WTC11 (cell line): ENCODE measurements around the gene RHBDL1. TPM values are rescaled to one million over a fixed set of nuclear protein-coding genes. Genes with fewer than 3 reads are reported as not detected.

Experiments
- ATAC-seq: fragments of 200-7000 bp; cut with Tn5 transposase; 2 replicates; pipeline ENCODE4 v1.10.0; 2021; ENCODE audit warnings: mild to moderate bottlenecking, moderate library complexity
- CTCF ChIA-PET: fragments of 300-600 bp; sonication (Branson Sonifier 250); formaldehyde crosslinking; loops from one replicate; lab custom pipeline; 2021; ENCODE audit warnings: antibody characterized with exemption; lab: Charles Lee
- POLR2A ChIA-PET: fragments of 350-600 bp; sonication (Branson Sonifier 250); formaldehyde crosslinking; loops from one replicate; lab custom pipeline; 2021; ENCODE audit warnings: antibody characterized with exemption; lab: Charles Lee
- DNase-seq: peaks from one replicate; pipeline ENCODE4 v3.0.0; 2021; ENCODE audit warnings: low spot score
- H3K27ac Mint-ChIP-seq: 2 replicates; pipeline ENCODE4 v1.8.0; 2021; ENCODE audit warnings: mixed read lengths
- H3K27me3 Mint-ChIP-seq: 2 replicates; pipeline ENCODE4 v1.8.0; 2021; ENCODE audit warnings: low read depth, mild to moderate bottlenecking, moderate library complexity, mixed read lengths
- H3K36me3 Mint-ChIP-seq: 2 replicates; pipeline ENCODE4 v1.8.0; 2021; ENCODE audit warnings: mixed read lengths
- H3K4me1 Mint-ChIP-seq: 2 replicates; pipeline ENCODE4 v1.8.0; 2022; ENCODE audit warnings: mixed read lengths
- H3K4me3 Mint-ChIP-seq: 2 replicates; pipeline ENCODE4 v1.8.0; 2021; ENCODE audit warnings: mild to moderate bottlenecking, moderate library complexity, mixed read lengths
- H3K9me3 Mint-ChIP-seq: 2 replicates; pipeline ENCODE4 v1.8.0; 2021; ENCODE audit warnings: mixed read lengths
- AFF4 ChIP-seq: sonication (generic); formaldehyde crosslinking; IDR thresholded peaks from 2 replicates; pipeline ENCODE4 v1.8.1; 2023; ENCODE audit warnings: mild to moderate bottlenecking, missing genetic modification reagents, borderline replicate concordance
- ATF3 ChIP-seq: sonication (generic); formaldehyde crosslinking; conservative IDR thresholded peaks from 2 replicates; pipeline ENCODE4 v1.8.1; 2022; ENCODE audit warnings: mild to moderate bottlenecking, missing genetic modification reagents
- CBFB ChIP-seq: sonication (generic); formaldehyde crosslinking; IDR thresholded peaks from 2 replicates; pipeline ENCODE4 v1.8.1; 2022; ENCODE audit warnings: mild to moderate bottlenecking, low read depth, missing genetic modification reagents
- CREM ChIP-seq: sonication (generic); formaldehyde crosslinking; IDR thresholded peaks from 2 replicates; pipeline ENCODE4 v1.8.1; 2022; ENCODE audit warnings: mild to moderate bottlenecking, missing genetic modification reagents, moderate library complexity
- EMX1 ChIP-seq: fragments of 250-450 bp; sonication (Bioruptor Pico); IDR thresholded peaks from 2 replicates; pipeline ENCODE4 v1.8.0; 2021; ENCODE audit warnings: mild to moderate bottlenecking
- ETV6 ChIP-seq: sonication (generic); formaldehyde crosslinking; IDR thresholded peaks from 2 replicates; pipeline ENCODE4 v1.8.1; 2022; ENCODE audit warnings: mild to moderate bottlenecking, missing genetic modification reagents
- GTF2I ChIP-seq: fragments of 250-450 bp; sonication (Bioruptor Pico); conservative IDR thresholded peaks from 2 replicates; pipeline ENCODE4 v1.4.0; 2021; ENCODE audit warnings: mild to moderate bottlenecking
- IRF2 ChIP-seq: sonication (generic); formaldehyde crosslinking; IDR thresholded peaks from 2 replicates; pipeline ENCODE4 v1.8.0; 2022; ENCODE audit warnings: low read depth, missing genetic modification reagents, borderline replicate concordance
- NFATC4 ChIP-seq: fragments of 250-450 bp; sonication (Bioruptor Pico); IDR thresholded peaks from 2 replicates; pipeline ENCODE4 v1.9.0; 2021; ENCODE audit warnings: mild to moderate bottlenecking
- NFE2L1 ChIP-seq: sonication (generic); formaldehyde crosslinking; IDR thresholded peaks from 2 replicates; pipeline ENCODE4 v1.8.1; 2023; ENCODE audit warnings: missing genetic modification reagents
- NFYB ChIP-seq: sonication (generic); formaldehyde crosslinking; conservative IDR thresholded peaks from 2 replicates; pipeline ENCODE4 v1.8.0; 2022; ENCODE audit warnings: low read depth, missing genetic modification reagents
- PREB ChIP-seq: sonication (generic); formaldehyde crosslinking; IDR thresholded peaks from 2 replicates; pipeline ENCODE4 v1.8.1; 2022; ENCODE audit warnings: mild to moderate bottlenecking, missing genetic modification reagents, moderate library complexity, borderline replicate concordance
- RELA ChIP-seq: sonication (generic); formaldehyde crosslinking; IDR thresholded peaks from 2 replicates; pipeline ENCODE4 v1.8.1; 2022; ENCODE audit warnings: missing genetic modification reagents, mild to moderate bottlenecking, borderline replicate concordance
- SP1 ChIP-seq: sonication (generic); formaldehyde crosslinking; conservative IDR thresholded peaks from 2 replicates; pipeline ENCODE4 v1.8.1; 2022; ENCODE audit warnings: missing genetic modification reagents
- TEAD4 ChIP-seq: sonication (generic); formaldehyde crosslinking; IDR thresholded peaks from 2 replicates; pipeline ENCODE4 v1.8.0; 2022; ENCODE audit warnings: mild to moderate bottlenecking, missing genetic modification reagents
- USF1 ChIP-seq: sonication (generic); formaldehyde crosslinking; IDR thresholded peaks from 2 replicates; pipeline ENCODE4 v1.8.0; 2022; ENCODE audit warnings: mild to moderate bottlenecking, missing genetic modification reagents
- ZBTB43 ChIP-seq: sonication (generic); formaldehyde crosslinking; IDR thresholded peaks from 2 replicates; pipeline ENCODE4 v1.8.1; 2023; ENCODE audit warnings: mild to moderate bottlenecking, missing genetic modification reagents
- ZNF121 ChIP-seq: sonication (generic); formaldehyde crosslinking; IDR thresholded peaks from 2 replicates; pipeline ENCODE4 v1.8.0; 2023; ENCODE audit warnings: missing genetic modification reagents
- ZNF138 ChIP-seq: sonication (generic); formaldehyde crosslinking; conservative IDR thresholded peaks from 2 replicates; pipeline ENCODE4 v1.8.1; 2022; ENCODE audit warnings: mild to moderate bottlenecking, moderate library complexity, missing genetic modification reagents
- ZNF263 ChIP-seq: sonication (generic); formaldehyde crosslinking; IDR thresholded peaks from 2 replicates; pipeline ENCODE4 v1.8.1; 2022; ENCODE audit warnings: low read depth, mild to moderate bottlenecking, moderate library complexity, missing genetic modification reagents
- ZNF317 ChIP-seq: sonication (generic); formaldehyde crosslinking; IDR thresholded peaks from 2 replicates; pipeline ENCODE4 v1.8.1; 2023; ENCODE audit warnings: low read depth, mild to moderate bottlenecking, moderate library complexity, missing genetic modification reagents, borderline replicate concordance
- ZNF396 ChIP-seq: fragments of 250-450 bp; sonication (Bioruptor Pico); IDR thresholded peaks from 2 replicates; pipeline ENCODE4 v1.8.0; 2021; ENCODE audit warnings: mild to moderate bottlenecking, moderate library complexity, borderline replicate concordance
- ZNF425 ChIP-seq: fragments of 250-450 bp; sonication (Bioruptor Pico); conservative IDR thresholded peaks from 2 replicates; pipeline ENCODE4 v1.9.0; 2021; ENCODE audit warnings: mild to moderate bottlenecking
- ZNF671 ChIP-seq: fragments of 250-450 bp; sonication (Bioruptor Pico); IDR thresholded peaks from 2 replicates; pipeline ENCODE4 v1.8.0; 2021; ENCODE audit warnings: mild to moderate bottlenecking
- total RNA-seq: library from RNA; stranded (reverse); gene quantifications from 3 replicates; pipeline ENCODE4 v1.2.3, GENCODE V29; 2021

RHBDL1 gene
- total RNA-seq, 1 experiment from 2014 or later, result 8.2 TPM

GRCh38 chr16:700684-701584 is 25.5 kb downstream of the RHBDL1 start (continued):
- TF ChIP-seq AFF4 (no peak), IRF2 (0 out of 2 replicates have a peak, but pooled peaks have one; percentile 75), EMX1 (CRISPR knock-in tag) (no peak), ZNF396 (CRISPR knock-in tag) (no peak), PREB (CRISPR knock-in tag) (peak; percentile 25; the same call in 1 of the 2 replicates), ZNF317 (CRISPR knock-in tag) (peak; percentile 65; the same call in 1 of the 2 replicates), CBFB (CRISPR knock-in tag) (0 out of 2 replicates have a peak, but pooled peaks have one; percentile 57), ZNF263 (CRISPR knock-in tag) (peak; percentile 70; the same call in 1 of the 2 replicates), TEAD4 (peak; percentile 89; the same call in 1 of the 2 replicates), ZBTB43 (CRISPR knock-in tag) (peak; percentile 63; the same call in 1 of the 2 replicates), CREM (peak; percentile 88), ATF3 (CRISPR knock-in tag) (no peak), SP1 (CRISPR knock-in tag) (peak; percentile 76), ZNF138 (no peak; the same call in 1 of the 2 replicates), ZNF425 (no peak), ZNF121 (CRISPR knock-in tag) (no peak), ETV6 (CRISPR knock-in tag) (peak; percentile 92)

- Mint-ChIP-seq H3K27ac (no peak overlapping the region), H3K27me3 (peaks cover 87% of the 10 kb centered on the region), H3K36me3 (no peaks in the 10 kb centered on the region), H3K9me3 (no peaks in the 10 kb centered on the region), H3K4me1 (no peaks in the 10 kb centered on the region), H3K4me3 (no peak overlapping the region)
- ChIA-PET CTCF (interaction anchor here (0.6 to 4.5 kb wide), 9 partner anchors 10 to 401 kb away, joined by 3 to 25 read pairs (median 5); partner anchors contain the start of genes ANTKMT, JMJD8 and METRN), POLR2A (no interaction called here)
- ATAC-seq, result no peak
- DNase-seq, result no peak
- TF ChIP-seq GTF2I (CRISPR knock-in tag) (no peak), ZNF425 (no peak), CBFB (CRISPR knock-in tag) (no peak), EMX1 (CRISPR knock-in tag) (no peak), NFATC4 (CRISPR knock-in tag) (no peak), NFE2L1 (CRISPR knock-in tag) (no peak), NFYB (CRISPR knock-in tag) (no peak), USF1 (CRISPR knock-in tag) (no peak), ZNF671 (no peak), RELA (CRISPR knock-in tag) (no peak)
These were observed 26.9 kb downstream of the RHBDL1 start for GRCh38 chr16:702341-702740.
